ENCODE measurements around the gene CABLES1.

The CABLES1 gene

GRCh38 chr18:23227726-23228070, 92.4 kb downstream of the CABLES1 start:
- DNase-seq: peak; percentile 31

- no peak for DNase-seq
These were observed 93.1 kb downstream of the CABLES1 start for GRCh38 chr18:23228102-23229061.

GRCh38 chr18:23229472-23229871, 94.2 kb downstream of the CABLES1 start:
- no peak for DNase-seq

- no peak for DNase-seq
These were observed 95.4 kb downstream of the CABLES1 start for GRCh38 chr18:23230686-23231085.

- no peak for DNase-seq
These were observed 96.2 kb downstream of the CABLES1 start for GRCh38 chr18:23231340-23232021.

GRCh38 chr18:23232331-23232730, 97.0 kb downstream of the CABLES1 start:
- DNase-seq: no peak

- no peak for DNase-seq
These were observed 99.3 kb downstream of the CABLES1 start for GRCh38 chr18:23234619-23235018.

GRCh38 chr18:23235336-23235735, 100.1 kb downstream of the CABLES1 start:
- no peak for DNase-seq

GRCh38 chr18:23235860-23236259, 100.6 kb downstream of the CABLES1 start:
- DNase-seq: no peak

GRCh38 chr18:23236876-23237468, 101.7 kb downstream of the CABLES1 start:
- no peak for DNase-seq

- no peak for DNase-seq
These were observed 102.4 kb downstream of the CABLES1 start for GRCh38 chr18:23237524-23238151.

GRCh38 chr18:23238152-23238531, 102.9 kb downstream of the CABLES1 start:
- no peak for DNase-seq

- DNase-seq: no peak
These were observed 103.5 kb downstream of the CABLES1 start for GRCh38 chr18:23238651-23239349.

GRCh38 chr18:23239350-23239692, 104.0 kb downstream of the CABLES1 start:
- no peak for DNase-seq

GRCh38 chr18:23239885-23240608, 104.8 kb downstream of the CABLES1 start:
- DNase-seq: no peak

GRCh38 chr18:23240609-23240930, 105.3 kb downstream of the CABLES1 start:
- no peak for DNase-seq

GRCh38 chr18:23241833-23242496, 106.7 kb downstream of the CABLES1 start:
- peak; percentile 81 for DNase-seq

- peak; percentile 25 for DNase-seq
These were observed 107.9 kb downstream of the CABLES1 start for GRCh38 chr18:23243178-23243577.

- DNase-seq: no peak
These were observed 108.5 kb downstream of the CABLES1 start for GRCh38 chr18:23243816-23244215.

- peak; percentile 57 for DNase-seq
These were observed 109.1 kb downstream of the CABLES1 start for GRCh38 chr18:23244401-23244800.

- DNase-seq: no peak
These were observed 110.2 kb downstream of the CABLES1 start for GRCh38 chr18:23245461-23245860.

GRCh38 chr18:23247331-23247730, 112.0 kb downstream of the CABLES1 start:
- DNase-seq: no peak
